ENCODE results near the gene FBXO2.

Gene FBXO2

DNA sequence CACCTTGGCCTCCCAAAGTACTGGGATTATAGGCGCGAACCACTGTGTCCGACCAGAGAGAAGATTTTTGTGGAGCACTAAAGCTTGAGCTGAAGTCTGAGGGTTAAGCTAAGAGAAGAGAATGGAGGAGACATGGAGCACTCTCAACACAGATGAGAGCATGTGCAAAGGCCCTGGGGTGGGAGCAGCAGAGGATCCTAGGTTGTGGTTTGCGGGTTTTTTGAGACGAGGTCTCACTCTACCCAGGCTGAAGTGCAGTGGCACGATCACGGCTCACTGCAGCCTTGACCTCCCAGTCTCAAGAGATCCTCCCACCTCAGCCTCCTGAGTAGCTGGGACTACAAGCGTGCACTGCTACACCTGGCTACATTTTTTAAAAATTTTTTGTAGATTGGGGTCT is 30.5 kb downstream of the FBXO2 start:
- Histone ChIP-seq H3K36me3 (ENCODE audit: low read depth) (no peaks in the 10 kb centered on the region), H3K27ac (ENCODE audit: poor library complexity, severe bottlenecking) (no peak overlapping the region), H3K4me1 (ENCODE audit: insufficient read depth, poor library complexity, severe bottlenecking) (no peaks in the 10 kb centered on the region), H3K9me3 (ENCODE audit: severe bottlenecking) (no peaks in the 10 kb centered on the region), H3K4me3 (ENCODE audit: severe bottlenecking) (no peak overlapping the region), H3K27me3 (ENCODE audit: insufficient read depth, poor library complexity, severe bottlenecking) (no peaks in the 10 kb centered on the region)
- TF ChIP-seq, protein P1, sequence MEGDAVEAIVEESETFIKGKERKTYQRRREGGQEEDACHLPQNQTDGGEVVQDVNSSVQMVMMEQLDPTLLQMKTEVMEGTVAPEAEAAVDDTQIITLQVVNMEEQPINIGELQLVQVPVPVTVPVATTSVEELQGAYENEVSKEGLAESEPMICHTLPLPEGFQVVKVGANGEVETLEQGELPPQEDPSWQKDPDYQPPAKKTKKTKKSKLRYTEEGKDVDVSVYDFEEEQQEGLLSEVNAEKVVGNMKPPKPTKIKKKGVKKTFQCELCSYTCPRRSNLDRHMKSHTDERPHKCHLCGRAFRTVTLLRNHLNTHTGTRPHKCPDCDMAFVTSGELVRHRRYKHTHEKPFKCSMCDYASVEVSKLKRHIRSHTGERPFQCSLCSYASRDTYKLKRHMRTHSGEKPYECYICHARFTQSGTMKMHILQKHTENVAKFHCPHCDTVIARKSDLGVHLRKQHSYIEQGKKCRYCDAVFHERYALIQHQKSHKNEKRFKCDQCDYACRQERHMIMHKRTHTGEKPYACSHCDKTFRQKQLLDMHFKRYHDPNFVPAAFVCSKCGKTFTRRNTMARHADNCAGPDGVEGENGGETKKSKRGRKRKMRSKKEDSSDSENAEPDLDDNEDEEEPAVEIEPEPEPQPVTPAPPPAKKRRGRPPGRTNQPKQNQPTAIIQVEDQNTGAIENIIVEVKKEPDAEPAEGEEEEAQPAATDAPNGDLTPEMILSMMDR (IDR thresholded peaks at IDR 0.05; ENCODE audit: poor library complexity, severe bottlenecking) = no peak
- ATAC-seq (ENCODE audit: low read depth) = no peak
- DNase-seq (ENCODE audit: low spot score) = no peak

DNA sequence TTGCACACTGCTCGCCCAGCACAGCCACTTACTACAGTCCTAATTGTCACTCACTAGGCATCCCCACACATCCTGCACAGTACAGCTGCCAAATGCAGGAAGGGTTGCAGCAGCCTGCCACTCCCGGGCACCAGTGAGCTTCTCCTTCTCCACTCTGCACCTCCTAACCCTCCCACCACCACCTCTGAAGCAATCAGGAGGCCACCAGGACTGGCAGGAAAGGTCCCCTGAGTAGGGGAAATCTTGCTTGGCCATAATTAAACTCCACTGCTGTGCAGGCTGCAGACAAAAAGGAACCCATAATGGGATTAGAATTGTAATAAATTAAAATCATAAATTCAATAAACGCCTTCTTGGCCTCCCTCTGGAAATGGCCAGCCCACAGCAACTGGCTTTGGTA is 31.8 kb downstream of the FBXO2 start:
- Histone ChIP-seq H3K27ac (ENCODE audit: poor library complexity, severe bottlenecking) (no peak overlapping the region), H3K36me3 (ENCODE audit: low read depth) (no peaks in the 10 kb centered on the region), H3K9me3 (ENCODE audit: severe bottlenecking) (no peaks in the 10 kb centered on the region), H3K27me3 (ENCODE audit: insufficient read depth, poor library complexity, severe bottlenecking) (no peaks in the 10 kb centered on the region), H3K4me1 (ENCODE audit: insufficient read depth, poor library complexity, severe bottlenecking) (no peaks in the 10 kb centered on the region), H3K4me3 (ENCODE audit: severe bottlenecking) (no peak overlapping the region)
- no peak for DNase-seq (ENCODE audit: low spot score)
- ATAC-seq (ENCODE audit: low read depth) = no peak
- TF ChIP-seq, protein P1 (IDR thresholded peaks at IDR 0.05; ENCODE audit: poor library complexity, severe bottlenecking) = no peak

DNA sequence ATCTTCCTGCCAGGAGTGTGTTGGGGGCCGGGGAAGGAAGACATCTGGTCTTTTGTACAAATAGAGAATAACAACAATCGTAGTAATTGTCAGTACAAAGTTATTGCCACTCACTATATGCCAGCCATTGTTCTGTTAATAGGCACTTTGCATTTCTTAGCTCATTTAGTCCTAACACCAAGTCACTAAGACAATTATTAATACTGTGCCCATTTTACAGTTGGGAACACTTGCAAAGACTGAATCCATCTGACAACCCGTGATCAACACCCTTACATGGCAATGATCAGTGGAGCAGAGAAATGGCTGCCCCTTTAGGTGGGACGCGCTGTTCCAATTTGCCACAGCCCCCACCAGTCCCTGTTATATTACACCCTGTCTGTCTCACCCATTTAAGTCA is 33.3 kb downstream of the FBXO2 start:
- ATAC-seq (ENCODE audit: low read depth) (no peak), DNase-seq (ENCODE audit: low spot score) (no peak)
- H3K27me3 ChIP-seq (ENCODE audit: insufficient read depth, poor library complexity, severe bottlenecking) = no peaks in the 10 kb centered on the region
- no peak overlapping the region for H3K27ac ChIP-seq (ENCODE audit: poor library complexity, severe bottlenecking)
- no peaks in the 10 kb centered on the region for H3K36me3 ChIP-seq (ENCODE audit: low read depth)
- TF ChIP-seq, protein P1 (IDR thresholded peaks at IDR 0.05; ENCODE audit: poor library complexity, severe bottlenecking) = no peak
- no peaks in the 10 kb centered on the region for H3K9me3 ChIP-seq (ENCODE audit: severe bottlenecking)
- H3K4me3 ChIP-seq (ENCODE audit: severe bottlenecking) = no peak overlapping the region
- H3K4me1 ChIP-seq (ENCODE audit: insufficient read depth, poor library complexity, severe bottlenecking) = no peaks in the 10 kb centered on the region

DNA sequence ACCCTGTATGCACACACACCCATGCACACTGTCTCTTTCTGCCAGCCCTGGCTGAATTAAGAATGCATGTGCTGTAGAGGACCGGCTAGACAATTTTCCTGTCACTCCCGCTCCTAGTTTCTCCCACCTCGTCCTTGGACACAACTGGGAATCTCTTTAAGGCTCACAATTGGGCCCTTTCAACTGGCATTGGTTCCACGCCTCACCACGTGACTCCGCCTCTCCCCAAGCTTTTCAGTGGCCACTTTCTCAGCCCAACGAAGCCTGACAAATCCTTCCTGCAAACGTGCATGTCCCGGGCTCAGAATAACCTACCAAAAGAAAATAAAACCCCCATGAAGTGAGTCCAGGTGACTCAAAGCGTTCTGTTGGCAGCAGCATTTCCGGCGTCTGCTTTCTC is 33.8 kb downstream of the FBXO2 start:
- Histone ChIP-seq H3K27ac (ENCODE audit: poor library complexity, severe bottlenecking) (no peak overlapping the region), H3K36me3 (ENCODE audit: low read depth) (no peaks in the 10 kb centered on the region), H3K9me3 (ENCODE audit: severe bottlenecking) (no peaks in the 10 kb centered on the region), H3K4me3 (ENCODE audit: severe bottlenecking) (no peak overlapping the region), H3K27me3 (ENCODE audit: insufficient read depth, poor library complexity, severe bottlenecking) (no peaks in the 10 kb centered on the region), H3K4me1 (ENCODE audit: insufficient read depth, poor library complexity, severe bottlenecking) (no peaks in the 10 kb centered on the region)
- TF ChIP-seq, protein P1 (IDR thresholded peaks at IDR 0.05; ENCODE audit: poor library complexity, severe bottlenecking) = no peak
- ATAC-seq (ENCODE audit: low read depth) (no peak), DNase-seq (ENCODE audit: low spot score) (no peak)

DNA sequence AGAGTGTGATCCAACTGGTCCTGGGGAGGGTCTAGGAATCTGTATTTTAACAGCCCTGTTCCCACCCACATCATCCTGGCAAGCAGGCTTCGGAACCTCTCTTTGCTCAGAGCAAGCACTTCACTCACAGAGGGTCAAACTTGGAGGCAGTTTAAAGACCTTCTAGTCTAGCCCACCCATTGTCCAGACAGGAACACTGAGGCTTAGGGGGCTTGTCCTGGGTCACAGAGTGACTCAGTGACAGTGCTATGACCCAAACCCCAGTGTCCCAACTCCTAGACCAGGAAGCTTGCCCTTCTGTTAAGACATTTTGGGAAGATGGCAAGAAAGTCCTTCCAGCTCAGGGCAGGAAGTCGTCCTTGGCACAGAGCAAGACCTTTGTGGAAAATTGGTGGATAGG is 36.5 kb downstream of the FBXO2 start:
- H3K27me3 ChIP-seq (ENCODE audit: insufficient read depth, poor library complexity, severe bottlenecking) = no peaks in the 10 kb centered on the region
- TF ChIP-seq, protein P1 (IDR thresholded peaks at IDR 0.05; ENCODE audit: poor library complexity, severe bottlenecking) = no peak
- no peak for ATAC-seq (ENCODE audit: low read depth)

More for the DNA sequence above, 36.5 kb downstream of the FBXO2 start:
- Histone ChIP-seq H3K4me1 (ENCODE audit: insufficient read depth, poor library complexity, severe bottlenecking) (no peaks in the 10 kb centered on the region), H3K27ac (ENCODE audit: poor library complexity, severe bottlenecking) (no peak overlapping the region), H3K9me3 (ENCODE audit: severe bottlenecking) (no peaks in the 10 kb centered on the region), H3K4me3 (ENCODE audit: severe bottlenecking) (no peak overlapping the region), H3K36me3 (ENCODE audit: low read depth) (no peaks in the 10 kb centered on the region)
- no peak for DNase-seq (ENCODE audit: low spot score)

Measured in RWPE2 (cell line).